ENCODE data around the gene RGS6.

RGS6 gene

GRCh38 chr14:72404106-72404774 is 472.0 kb downstream of the RGS6 start:
- no peak for DNase-seq (ENCODE audit: low read depth)

- no peak for DNase-seq (ENCODE audit: low read depth)
These were observed 472.8 kb downstream of the RGS6 start for GRCh38 chr14:72404998-72405397.

GRCh38 chr14:72408020-72408419 is 475.8 kb downstream of the RGS6 start:
- DNase-seq (ENCODE audit: low read depth) = no peak

- no peak for DNase-seq (ENCODE audit: low read depth)
These were observed 476.8 kb downstream of the RGS6 start for GRCh38 chr14:72409047-72409446.

- DNase-seq (ENCODE audit: low read depth) = no peak
These were observed 484.0 kb downstream of the RGS6 start for GRCh38 chr14:72416081-72416849.

- DNase-seq (ENCODE audit: low read depth) = no peak
These were observed 484.7 kb downstream of the RGS6 start for GRCh38 chr14:72416892-72417291.

- DNase-seq (ENCODE audit: low read depth) = no peak
These were observed 486.6 kb downstream of the RGS6 start for GRCh38 chr14:72418806-72419205.

- DNase-seq (ENCODE audit: low read depth) = no peak
These were observed 487.1 kb downstream of the RGS6 start for GRCh38 chr14:72419226-72419775.

- peak; percentile 40 for DNase-seq (ENCODE audit: low read depth)
These were observed 488.7 kb downstream of the RGS6 start for GRCh38 chr14:72420749-72421474.

- DNase-seq (ENCODE audit: low read depth) = no peak
These were observed 491.7 kb downstream of the RGS6 start for GRCh38 chr14:72423957-72424356.

- no peak for DNase-seq (ENCODE audit: low read depth)
These were observed 498.2 kb downstream of the RGS6 start for GRCh38 chr14:72430457-72430856.

GRCh38 chr14:72432748-72433147 is 500.5 kb downstream of the RGS6 start:
- DNase-seq (ENCODE audit: low read depth) = no peak

- DNase-seq (ENCODE audit: low read depth) = no peak
These were observed 501.3 kb downstream of the RGS6 start for GRCh38 chr14:72433511-72433910.

GRCh38 chr14:72434856-72435255 is 502.6 kb downstream of the RGS6 start:
- no peak for DNase-seq (ENCODE audit: low read depth)

- DNase-seq (ENCODE audit: low read depth) = no peak
These were observed 507.5 kb downstream of the RGS6 start for GRCh38 chr14:72439707-72440106.

- DNase-seq (ENCODE audit: low read depth) = no peak
These were observed 511.0 kb downstream of the RGS6 start for GRCh38 chr14:72443256-72443655.

- no peak for DNase-seq (ENCODE audit: low read depth)
These were observed 511.8 kb downstream of the RGS6 start for GRCh38 chr14:72443991-72444441.

GRCh38 chr14:72444701-72445100 is 512.5 kb downstream of the RGS6 start:
- no peak for DNase-seq (ENCODE audit: low read depth)

- no peak for DNase-seq (ENCODE audit: low read depth)
These were observed 516.0 kb downstream of the RGS6 start for GRCh38 chr14:72448212-72448611.

- DNase-seq (ENCODE audit: low read depth) = no peak
These were observed 518.3 kb downstream of the RGS6 start for GRCh38 chr14:72450473-72451044.

- DNase-seq (ENCODE audit: low read depth) = no peak
These were observed 519.1 kb downstream of the RGS6 start for GRCh38 chr14:72451054-72451972.
